ENCODE measurements around the gene BIN2.

GRCh38 chr12:51234530-51234929 is 89.4 kb downstream of the BIN2 start:
- no peak for TF ChIP-seq POLR2A (IDR thresholded peaks at IDR 0.05; ENCODE audit: low read depth, low read length)
- no peak for TF ChIP-seq NFE2L2 (IDR thresholded peaks at IDR 0.05; ENCODE audit: low read depth, low read length)
- TF ChIP-seq, protein P1, sequence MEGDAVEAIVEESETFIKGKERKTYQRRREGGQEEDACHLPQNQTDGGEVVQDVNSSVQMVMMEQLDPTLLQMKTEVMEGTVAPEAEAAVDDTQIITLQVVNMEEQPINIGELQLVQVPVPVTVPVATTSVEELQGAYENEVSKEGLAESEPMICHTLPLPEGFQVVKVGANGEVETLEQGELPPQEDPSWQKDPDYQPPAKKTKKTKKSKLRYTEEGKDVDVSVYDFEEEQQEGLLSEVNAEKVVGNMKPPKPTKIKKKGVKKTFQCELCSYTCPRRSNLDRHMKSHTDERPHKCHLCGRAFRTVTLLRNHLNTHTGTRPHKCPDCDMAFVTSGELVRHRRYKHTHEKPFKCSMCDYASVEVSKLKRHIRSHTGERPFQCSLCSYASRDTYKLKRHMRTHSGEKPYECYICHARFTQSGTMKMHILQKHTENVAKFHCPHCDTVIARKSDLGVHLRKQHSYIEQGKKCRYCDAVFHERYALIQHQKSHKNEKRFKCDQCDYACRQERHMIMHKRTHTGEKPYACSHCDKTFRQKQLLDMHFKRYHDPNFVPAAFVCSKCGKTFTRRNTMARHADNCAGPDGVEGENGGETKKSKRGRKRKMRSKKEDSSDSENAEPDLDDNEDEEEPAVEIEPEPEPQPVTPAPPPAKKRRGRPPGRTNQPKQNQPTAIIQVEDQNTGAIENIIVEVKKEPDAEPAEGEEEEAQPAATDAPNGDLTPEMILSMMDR (conservative IDR thresholded peaks at IDR 0.05; ENCODE audit: low read depth, low read length), result no peak
- TF ChIP-seq RAD21 (IDR thresholded peaks at IDR 0.05; ENCODE audit: low read length), result no peak
- TF ChIP-seq MXI1 (IDR thresholded peaks at IDR 0.05; ENCODE audit: borderline replicate concordance, low read depth, low read length), result no peak
- TF ChIP-seq SMC3 (IDR thresholded peaks at IDR 0.05; ENCODE audit: low read depth, low read length), result no peak
- no peak for TF ChIP-seq RCOR1 (IDR thresholded peaks at IDR 0.05; ENCODE audit: insufficient replicate concordance, low read length)
- no peak for TF ChIP-seq MAFK (IDR thresholded peaks at IDR 0.05; ENCODE audit: low read depth, low read length)
- TF ChIP-seq, protein P2, sequence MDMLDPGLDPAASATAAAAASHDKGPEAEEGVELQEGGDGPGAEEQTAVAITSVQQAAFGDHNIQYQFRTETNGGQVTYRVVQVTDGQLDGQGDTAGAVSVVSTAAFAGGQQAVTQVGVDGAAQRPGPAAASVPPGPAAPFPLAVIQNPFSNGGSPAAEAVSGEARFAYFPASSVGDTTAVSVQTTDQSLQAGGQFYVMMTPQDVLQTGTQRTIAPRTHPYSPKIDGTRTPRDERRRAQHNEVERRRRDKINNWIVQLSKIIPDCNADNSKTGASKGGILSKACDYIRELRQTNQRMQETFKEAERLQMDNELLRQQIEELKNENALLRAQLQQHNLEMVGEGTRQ (IDR thresholded peaks at IDR 0.05; ENCODE audit: low read depth, low read length), result no peak

All from IMR-90 (cell line).